ENCODE data around the gene LRRC45. TPM values are rescaled to one million over a fixed set of nuclear protein-coding genes. Genes with fewer than 3 reads are reported as not detected.

The LRRC45 gene
- 15.5 and 22.0 TPM in 2 replicates for total RNA-seq (ENCODE audit: low replicate concordance)

DNA sequence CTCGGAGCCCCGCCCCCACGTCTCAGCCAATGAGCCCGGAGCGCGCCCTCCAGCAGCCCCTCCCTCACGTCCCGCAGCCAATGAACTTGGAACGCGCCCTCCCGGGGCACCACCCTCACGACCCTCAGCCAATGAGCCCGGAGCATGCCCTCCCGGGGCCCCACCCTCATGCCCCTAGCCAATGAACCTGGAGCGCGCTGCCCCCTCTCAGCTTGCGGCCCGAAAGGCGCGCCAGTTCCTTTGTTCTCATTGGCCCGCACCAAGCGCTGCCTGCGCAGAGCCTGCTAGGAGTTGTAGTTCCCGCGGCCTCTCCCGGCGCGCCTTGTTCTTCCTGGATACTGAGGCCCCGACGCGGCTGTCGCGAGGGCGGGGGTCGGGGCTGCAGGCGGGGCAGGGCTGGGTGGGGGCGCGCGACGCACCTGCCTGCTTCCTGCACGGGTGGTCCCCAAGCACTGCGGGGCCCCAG is at the start of gene LRRC45:
Gene LRRC45, plus strand, starts transcription at position 325 of the 466 bp plus-strand sequence. CDS start 339 bp downstream, outside the sequence.
- peak; percentile 99 for DNase-seq (ENCODE audit: low read depth)
- peak within 1 kb of the TSS; percentile 86 for H3K4me3 ChIP-seq (ENCODE audit: low read depth, low read length)
- TF ChIP-seq, protein P1, sequence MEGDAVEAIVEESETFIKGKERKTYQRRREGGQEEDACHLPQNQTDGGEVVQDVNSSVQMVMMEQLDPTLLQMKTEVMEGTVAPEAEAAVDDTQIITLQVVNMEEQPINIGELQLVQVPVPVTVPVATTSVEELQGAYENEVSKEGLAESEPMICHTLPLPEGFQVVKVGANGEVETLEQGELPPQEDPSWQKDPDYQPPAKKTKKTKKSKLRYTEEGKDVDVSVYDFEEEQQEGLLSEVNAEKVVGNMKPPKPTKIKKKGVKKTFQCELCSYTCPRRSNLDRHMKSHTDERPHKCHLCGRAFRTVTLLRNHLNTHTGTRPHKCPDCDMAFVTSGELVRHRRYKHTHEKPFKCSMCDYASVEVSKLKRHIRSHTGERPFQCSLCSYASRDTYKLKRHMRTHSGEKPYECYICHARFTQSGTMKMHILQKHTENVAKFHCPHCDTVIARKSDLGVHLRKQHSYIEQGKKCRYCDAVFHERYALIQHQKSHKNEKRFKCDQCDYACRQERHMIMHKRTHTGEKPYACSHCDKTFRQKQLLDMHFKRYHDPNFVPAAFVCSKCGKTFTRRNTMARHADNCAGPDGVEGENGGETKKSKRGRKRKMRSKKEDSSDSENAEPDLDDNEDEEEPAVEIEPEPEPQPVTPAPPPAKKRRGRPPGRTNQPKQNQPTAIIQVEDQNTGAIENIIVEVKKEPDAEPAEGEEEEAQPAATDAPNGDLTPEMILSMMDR (IDR thresholded peaks at IDR 0.05; ENCODE audit: insufficient read depth, low read length), result no peak

DNA sequence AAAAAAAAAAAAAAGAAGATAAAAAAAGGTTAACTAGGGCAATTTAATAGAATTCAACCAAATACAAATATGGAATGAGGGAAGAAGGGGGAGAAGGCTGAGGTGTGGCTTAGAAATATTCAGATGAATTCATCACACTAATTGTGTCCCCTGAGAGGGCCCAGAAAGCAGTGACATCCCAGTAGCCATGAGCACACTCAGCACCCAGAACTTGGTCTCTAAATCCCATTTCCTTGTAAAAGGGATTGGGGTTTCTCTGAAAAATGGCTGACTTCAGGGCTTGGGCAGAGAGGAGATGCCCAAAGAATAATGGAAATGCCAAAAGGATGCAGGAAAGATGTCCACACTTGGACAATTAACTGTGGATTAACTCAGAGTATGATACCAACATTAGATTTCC is 49.7 kb upstream of the LRRC45 start:
- H3K4me3 ChIP-seq (ENCODE audit: low read depth, low read length), result no peak overlapping the region
- DNase-seq (ENCODE audit: low read depth), result no peak
- TF ChIP-seq, protein P1 (IDR thresholded peaks at IDR 0.05; ENCODE audit: insufficient read depth, low read length), result no peak

DNA sequence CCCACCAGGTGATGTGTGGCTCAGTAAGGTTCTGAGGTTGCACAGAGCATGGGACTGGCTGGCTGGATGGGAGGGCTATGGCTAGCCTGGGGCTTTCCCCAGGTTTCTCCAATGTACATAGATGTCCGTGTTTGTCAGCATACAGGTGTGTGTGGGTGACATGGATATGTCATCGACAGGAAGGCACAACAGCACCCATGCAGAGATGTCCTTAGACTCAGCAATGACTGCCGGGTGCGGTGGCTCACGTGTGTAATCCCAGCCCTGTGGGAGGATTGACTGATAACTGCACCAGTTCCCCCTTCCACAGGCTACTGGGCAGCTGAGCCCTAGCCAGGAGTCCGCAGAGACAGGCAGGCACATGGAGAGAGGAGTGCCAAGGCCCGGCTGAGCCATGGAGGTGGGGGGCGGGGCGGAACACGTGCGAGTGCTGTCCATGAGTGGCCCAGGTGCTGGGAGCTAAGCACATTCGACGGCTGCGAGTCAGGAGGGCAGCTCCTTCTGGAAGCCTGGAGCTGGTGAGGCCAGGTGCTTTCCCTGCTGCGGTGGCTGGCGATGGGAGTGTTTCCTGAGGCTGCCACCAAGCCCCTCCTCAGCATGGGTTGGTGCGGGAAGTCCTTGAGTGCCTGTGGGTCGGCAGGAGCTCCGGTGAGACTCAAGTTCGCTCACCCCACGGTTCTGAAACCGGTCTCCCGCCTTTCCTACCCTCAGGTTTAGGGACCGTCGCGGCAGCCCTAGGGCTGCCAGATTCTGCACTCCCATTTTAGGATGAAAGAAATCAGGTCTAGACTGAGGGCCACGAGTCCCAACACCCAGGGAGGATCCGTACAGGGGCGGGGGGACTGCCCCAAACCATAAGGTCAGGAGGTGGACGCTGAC is 46.5 kb upstream of the LRRC45 start:
- peak overlapping the region; percentile 72 for H3K4me3 ChIP-seq (ENCODE audit: low read depth, low read length)
- DNase-seq (ENCODE audit: low read depth), result no peak
- TF ChIP-seq, protein P1 (IDR thresholded peaks at IDR 0.05; ENCODE audit: insufficient read depth, low read length), result no peak

DNA sequence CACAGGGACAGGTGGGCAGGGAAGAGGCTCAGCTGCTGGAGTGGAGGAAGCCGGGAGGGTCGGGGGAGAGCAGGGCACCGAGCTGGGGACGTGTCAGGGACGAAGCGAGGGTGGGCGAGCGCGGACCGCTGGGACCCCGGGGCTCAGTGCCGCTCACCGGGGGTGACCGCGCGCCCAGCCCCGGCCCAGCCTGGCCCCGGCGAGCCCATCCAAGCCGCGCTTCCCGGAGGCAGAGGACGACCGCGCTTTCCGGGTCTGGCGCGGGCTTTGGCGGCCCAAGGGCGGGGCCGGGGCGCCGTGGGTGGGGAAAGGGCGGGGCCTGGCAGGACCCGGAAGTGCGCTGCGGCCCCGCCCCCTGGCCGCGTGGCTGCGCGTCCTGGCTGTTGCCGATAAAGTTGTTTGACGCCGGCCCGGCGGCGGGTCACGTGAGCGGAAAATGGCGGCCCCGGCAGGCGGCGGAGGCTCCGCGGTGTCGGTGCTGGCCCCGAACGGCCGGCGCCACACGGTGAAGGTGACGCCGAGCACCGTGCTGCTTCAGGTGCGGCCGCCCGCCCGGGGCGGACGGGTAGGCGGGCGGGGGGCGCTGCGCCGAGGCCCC is 45.8 kb upstream of the LRRC45 start, which contains the start of gene ASPSCR1:
Gene ASPSCR1, plus strand, starts transcription at position 419 of the 598 bp plus-strand sequence. Its CDS starts 18 bp downstream, at position 437.
- peak; percentile 89 for DNase-seq (ENCODE audit: low read depth)
- TF ChIP-seq, protein P1 (IDR thresholded peaks at IDR 0.05; ENCODE audit: insufficient read depth, low read length), result no peak
- peak within 1 kb of the TSS; percentile 79 for H3K4me3 ChIP-seq (ENCODE audit: low read depth, low read length)

DNA sequence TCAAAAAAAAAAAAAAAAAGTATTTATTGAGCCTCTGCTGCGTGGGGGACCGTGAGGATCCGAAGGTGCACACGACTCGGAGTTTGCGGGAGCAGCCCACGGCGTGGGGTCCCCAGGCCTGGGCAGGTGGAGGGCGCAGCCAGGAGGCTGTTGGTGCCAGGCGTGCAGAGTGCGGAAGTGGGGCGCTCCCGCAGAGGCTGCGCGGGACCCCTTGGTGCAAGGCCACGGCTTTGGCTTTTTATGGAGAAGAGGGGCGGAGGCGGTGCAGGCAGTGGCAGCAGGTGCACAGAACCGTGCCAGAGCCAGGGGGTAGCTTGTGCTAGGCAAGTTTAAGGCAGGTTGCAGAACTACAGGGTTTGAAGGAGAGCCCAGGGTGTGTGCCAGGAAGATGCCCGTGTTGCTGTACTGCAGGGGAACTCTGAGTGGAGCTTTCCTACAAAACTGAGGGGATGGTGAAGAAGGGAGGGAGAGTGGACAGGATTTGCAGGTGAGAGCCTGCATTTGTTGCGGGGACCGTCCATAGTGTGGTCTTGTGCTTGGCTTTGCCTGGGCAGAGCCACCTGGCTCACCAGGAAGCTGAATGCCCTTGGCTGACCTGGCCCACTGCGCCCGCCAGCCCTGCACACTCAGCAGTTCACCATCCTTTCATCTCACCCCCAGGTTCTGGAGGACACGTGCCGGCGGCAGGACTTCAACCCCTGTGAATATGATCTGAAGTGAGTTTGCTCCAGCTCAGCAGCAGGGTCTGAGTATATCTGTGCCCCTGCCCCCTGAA is 44.4 kb upstream of the LRRC45 start:
- peak overlapping the region; percentile 52 for H3K4me3 ChIP-seq (ENCODE audit: low read depth, low read length)
- TF ChIP-seq, protein P1 (IDR thresholded peaks at IDR 0.05; ENCODE audit: insufficient read depth, low read length), result no peak
- no peak for DNase-seq (ENCODE audit: low read depth)

DNA sequence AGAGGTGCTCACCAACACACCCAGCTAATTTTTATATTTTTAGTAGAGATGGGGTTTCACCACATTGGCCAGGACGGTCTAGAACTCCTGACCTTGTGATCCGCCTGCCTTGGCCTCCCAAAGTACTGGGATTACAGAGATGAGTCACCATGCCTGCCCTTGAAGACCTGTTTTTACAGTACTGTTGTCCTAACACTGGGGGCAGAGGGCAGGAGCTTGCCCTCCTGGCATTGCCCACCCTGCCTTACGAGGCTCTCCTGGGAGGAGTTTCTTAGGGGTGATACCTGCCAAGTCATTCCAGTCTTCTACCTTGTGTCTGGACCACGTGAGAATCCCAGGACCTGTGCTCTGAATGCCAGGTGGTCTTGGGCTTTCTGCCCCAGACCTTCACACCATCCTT is 43.0 kb upstream of the LRRC45 start:
- TF ChIP-seq, protein P1 (IDR thresholded peaks at IDR 0.05; ENCODE audit: insufficient read depth, low read length), result no peak
- DNase-seq (ENCODE audit: low read depth), result no peak
- no peak overlapping the region for H3K4me3 ChIP-seq (ENCODE audit: low read depth, low read length)

All from fibroblast of the aortic adventitia (primary cell).